ENCODE results near the gene TEX52. TPM values are rescaled to one million over a fixed set of nuclear protein-coding genes. Genes with fewer than 3 reads are reported as not detected.

The TEX52 gene
- total and polyA plus RNA-seq, 2 of the 13 experiments (the other 11 are each of a cell fraction or from before 2014, with no cell fraction given), result 0.05 TPM; not detected in 1

- peak; percentile 59; the same call in 1 of the 2 replicates for TF ChIP-seq ZNF296 (CRISPR knock-in tag; conservative IDR thresholded peaks at IDR 0.05)
- TF ChIP-seq ARID2 (CRISPR knock-in tag; IDR thresholded peaks at IDR 0.05; ENCODE audit: borderline replicate concordance), result peak; percentile 74; the same call in 1 of the 2 replicates
- no peak; the same call in 1 of the 2 replicates for TF ChIP-seq REPIN1 (CRISPR knock-in tag; IDR thresholded peaks at IDR 0.05; ENCODE audit: borderline replicate concordance, low read depth)
- peak; percentile 58; the same call in 1 of the 2 replicates for TF ChIP-seq ZBTB7B (CRISPR knock-in tag; IDR thresholded peaks at IDR 0.05)
- no peak for TF ChIP-seq ZNF512 (CRISPR knock-in tag; IDR thresholded peaks at IDR 0.05)
- no peak for TF ChIP-seq ZNF446 (CRISPR knock-in tag; IDR thresholded peaks at IDR 0.05)
- peak; percentile 40; the same call in 1 of the 2 replicates for TF ChIP-seq RAD21 (CRISPR knock-in tag; IDR thresholded peaks at IDR 0.05)
- TF ChIP-seq REL (CRISPR knock-in tag; conservative IDR thresholded peaks at IDR 0.05), result peak; percentile 71; the same call in 1 of the 2 replicates
- TF ChIP-seq ZNF337 (CRISPR knock-in tag; IDR thresholded peaks at IDR 0.05; ENCODE audit: borderline replicate concordance, low read depth), result no peak
- TF ChIP-seq RORA (CRISPR knock-in tag; IDR thresholded peaks at IDR 0.05), result no peak
- TF ChIP-seq THYN1 (CRISPR knock-in tag; IDR thresholded peaks at IDR 0.05; ENCODE audit: borderline replicate concordance, low read depth), result no peak
- TF ChIP-seq ZXDC (CRISPR knock-in tag; IDR thresholded peaks at IDR 0.05), result 0 out of 2 replicates have a peak, but pooled peaks have one; percentile 46
- TF ChIP-seq CBX2 (IDR thresholded peaks at IDR 0.05; ENCODE audit: low read depth, low read length), result no peak
- TF ChIP-seq CBX2 (CRISPR knock-in tag; IDR thresholded peaks at IDR 0.05; ENCODE audit: low read depth), result no peak
- TF ChIP-seq CBX5 (CRISPR knock-in tag; IDR thresholded peaks at IDR 0.05; ENCODE audit: borderline replicate concordance), result no peak
- TF ChIP-seq HNF4G (IDR thresholded peaks at IDR 0.05; ENCODE audit: borderline replicate concordance, low read depth, low read length), result no peak
- no peak for TF ChIP-seq HNF4G (CRISPR knock-in tag; IDR thresholded peaks at IDR 0.05; ENCODE audit: borderline replicate concordance, low read depth)
- peak; percentile 85 for TF ChIP-seq ARNT2 (CRISPR knock-in tag; IDR thresholded peaks at IDR 0.05; ENCODE audit: low read depth)
- peak; percentile 73; the same call in 1 of the 2 replicates for TF ChIP-seq TOPORS (CRISPR knock-in tag; IDR thresholded peaks at IDR 0.05)
- TF ChIP-seq ASH2L (IDR thresholded peaks at IDR 0.05; ENCODE audit: insufficient read length, low read depth, low read length), result peak; percentile 68
- TF ChIP-seq KLF15 (CRISPR knock-in tag; IDR thresholded peaks at IDR 0.05; ENCODE audit: borderline replicate concordance), result no peak
- TF ChIP-seq GTF2F1 (IDR thresholded peaks at IDR 0.05; ENCODE audit: low read length), result peak; percentile 64; the same call in 1 of the 2 replicates
- TF ChIP-seq GPBP1L1 (CRISPR knock-in tag; IDR thresholded peaks at IDR 0.05), result no peak
Observed at GRCh38 chr12:2877047-2877952, 20.5 kb upstream of the TEX52 start, which contains the start of the genes FOXM1 and RHNO1 (continued).

All from HepG2 (cell line).